ENCODE results near the gene BHLHA15.
"Not testable (repeated sequence)": the region's sequence is repeated elsewhere in the genome, so short reads cannot be mapped to it uniquely, and the experiment has no call there.

BHLHA15 gene

DNA sequence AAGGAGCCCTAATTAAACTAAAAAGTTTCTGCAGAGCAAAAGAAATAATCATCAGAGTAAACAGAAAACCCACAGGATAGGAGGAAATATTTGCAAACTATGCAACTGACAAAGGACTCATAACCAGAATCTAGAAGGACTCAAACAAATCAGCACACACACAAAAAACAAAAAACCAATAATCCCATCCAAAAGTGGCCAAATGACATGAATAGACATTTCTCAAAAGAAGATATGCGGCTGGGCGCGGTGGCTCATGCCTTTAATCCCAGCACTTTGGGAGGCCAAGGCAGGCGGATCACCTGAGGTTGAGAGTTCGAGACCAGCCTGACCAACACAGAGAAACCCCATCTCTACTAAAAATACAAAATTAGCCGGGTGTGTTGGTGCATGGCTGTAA, 8.1 kb downstream of the BHLHA15 start:
- not testable (repeated sequence) for H3K9ac ChIP-seq (ENCODE audit: low read depth, low read length, poor library complexity); H2BK15ac ChIP-seq (ENCODE audit: low read length); H3K23ac ChIP-seq (ENCODE audit: low read depth, low read length, poor library complexity); H3K79me1 ChIP-seq (ENCODE audit: low read depth, low read length); DNase-seq (ENCODE audit: low spot score); H3K4me1 ChIP-seq (ENCODE audit: control insufficient read depth in 2 of 2, insufficient read depth in 1 of 2, low read depth in 1 of 2, low read length in 2 of 2); H2BK120ac ChIP-seq (ENCODE audit: low read depth, low read length); H2BK5ac ChIP-seq (ENCODE audit: low read length); H3K27ac ChIP-seq (replicated peaks; ENCODE audit: low read length); H2BK12ac ChIP-seq (ENCODE audit: low read length); H3K4ac ChIP-seq (ENCODE audit: low read length); H3K14ac ChIP-seq (ENCODE audit: low read length); H3K9me3 ChIP-seq (replicated peaks in 1 of 2; ENCODE audit: control insufficient read depth in 2 of 2, insufficient read depth in 1 of 2, low read depth in 1 of 2, low read length in 2 of 2); H4K8ac ChIP-seq (ENCODE audit: low read depth, low read length); H3K18ac ChIP-seq (ENCODE audit: low read length); H2AK5ac ChIP-seq (ENCODE audit: low read depth, low read length); H3K27me3 ChIP-seq (ENCODE audit: control insufficient read depth in 3 of 3, insufficient read depth in 3 of 3, low read depth in 1 of 3, low read length in 3 of 3); H4K91ac ChIP-seq (ENCODE audit: low read depth, low read length, poor library complexity); H2AFZ ChIP-seq (ENCODE audit: low read length); H3K4me2 ChIP-seq (ENCODE audit: insufficient read depth, low read length, poor library complexity, severe bottlenecking); H3K4me3 ChIP-seq (ENCODE audit: low read length in 2 of 2)
- no CpG with 5 or more reads among the region's 6 CpGs for WGBS, 2 donors (ENCODE audit: extremely low coverage in 2 of 2, insufficient read length in 2 of 2, insufficient replicate concordance in 1 of 2)
- H3K36me3 ChIP-seq (replicated peaks in 1 of 2; ENCODE audit: control insufficient read depth in 2 of 2, insufficient read depth in 2 of 2, low read length in 2 of 2), result peaks cover 1 to 14% of the 10 kb centered on the region in 2 donors

DNA sequence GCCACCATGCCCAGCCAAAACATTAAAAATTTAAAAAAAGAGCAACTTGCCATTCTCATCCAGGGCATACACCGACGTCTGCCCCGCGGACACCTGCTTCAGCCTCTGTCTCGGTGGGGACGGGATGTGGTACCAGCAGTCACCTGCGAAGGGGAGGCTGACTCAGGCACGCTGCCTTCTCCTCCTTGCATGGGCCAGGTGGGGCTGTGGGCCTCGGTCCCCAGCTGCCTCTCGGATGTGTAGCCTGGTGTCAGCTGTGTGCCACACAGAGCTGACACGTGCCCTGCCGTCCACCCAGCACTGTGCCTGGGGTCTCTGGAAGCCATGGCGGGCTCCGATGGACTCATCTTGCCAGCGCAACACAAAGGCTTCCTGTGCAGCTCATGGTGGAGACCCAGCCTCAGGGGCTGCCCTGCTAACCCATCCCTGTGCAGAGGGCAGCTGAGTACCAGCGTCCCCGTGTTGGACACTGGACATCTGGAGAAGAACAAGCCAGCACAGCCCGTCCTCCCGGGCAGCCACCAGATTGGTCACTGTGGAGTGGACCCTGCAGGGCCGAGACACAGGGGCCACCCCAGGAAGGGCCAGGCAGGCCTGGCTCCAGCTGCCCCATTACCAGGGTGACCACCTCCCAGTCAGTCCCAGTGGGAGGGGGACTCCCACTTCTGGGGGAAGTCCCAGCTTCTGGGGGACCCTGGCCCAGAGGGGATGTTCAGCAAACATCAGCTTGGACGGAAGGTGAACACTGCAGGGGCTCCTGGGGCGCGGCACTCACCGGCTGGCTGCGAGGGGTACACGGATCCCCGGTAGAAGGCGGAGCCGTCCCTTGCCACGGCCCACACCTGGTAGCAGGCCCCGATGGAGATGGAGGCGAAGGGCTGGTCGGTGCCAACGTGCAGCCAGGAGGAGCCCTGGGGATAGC, 10.6 kb downstream of the BHLHA15 start:
- Histone ChIP-seq H3K27me3 (ENCODE audit: control insufficient read depth in 3 of 3, insufficient read depth in 3 of 3, low read depth in 1 of 3, low read length in 3 of 3) (no peaks in the 10 kb centered on the region), H3K18ac (ENCODE audit: low read length) (peak overlapping the region; percentile 57), H3K4me2 (ENCODE audit: insufficient read depth, low read length, poor library complexity, severe bottlenecking) (no peak overlapping the region), H2BK12ac (ENCODE audit: low read length) (no peak overlapping the region), H2BK5ac (ENCODE audit: low read length) (no peak overlapping the region), H2AFZ (ENCODE audit: low read length) (no peak overlapping the region), H3K4me3 (ENCODE audit: low read length in 2 of 2) (no peak overlapping the region), H4K8ac (ENCODE audit: low read depth, low read length) (no peak overlapping the region), H3K79me1 (ENCODE audit: low read depth, low read length) (peaks cover 2% of the 10 kb centered on the region), H2BK15ac (ENCODE audit: low read length) (no peak overlapping the region), H2BK120ac (ENCODE audit: low read depth, low read length) (no peak overlapping the region), H3K4me1 (ENCODE audit: control insufficient read depth in 2 of 2, insufficient read depth in 1 of 2, low read depth in 1 of 2, low read length in 2 of 2) (peaks cover 3 to 8% of the 10 kb centered on the region in 2 donors), H3K27ac (replicated peaks; ENCODE audit: low read length) (no peak overlapping the region), H3K4ac (ENCODE audit: low read length) (no peak overlapping the region), H3K36me3 (replicated peaks in 1 of 2; ENCODE audit: control insufficient read depth in 2 of 2, insufficient read depth in 2 of 2, low read length in 2 of 2) (peaks cover 8 to 21% of the 10 kb centered on the region in 2 donors), H3K14ac (ENCODE audit: low read length) (no peak overlapping the region), H3K9ac (ENCODE audit: low read depth, low read length, poor library complexity) (no peak overlapping the region), H4K91ac (ENCODE audit: low read depth, low read length, poor library complexity) (no peak overlapping the region), H2AK5ac (ENCODE audit: low read depth, low read length) (peak overlapping the region; percentile 56), H3K9me3 (replicated peaks in 1 of 2; ENCODE audit: control insufficient read depth in 2 of 2, insufficient read depth in 1 of 2, low read depth in 1 of 2, low read length in 2 of 2) (no peaks in the 10 kb centered on the region), H3K23ac (ENCODE audit: low read depth, low read length, poor library complexity) (peak overlapping the region; percentile 99)
- DNase-seq (ENCODE audit: low spot score), result no peak
- no CpG with 5 or more reads among the region's 34 CpGs for WGBS, 2 donors (ENCODE audit: extremely low coverage in 2 of 2, insufficient read length in 2 of 2, insufficient replicate concordance in 1 of 2)

DNA sequence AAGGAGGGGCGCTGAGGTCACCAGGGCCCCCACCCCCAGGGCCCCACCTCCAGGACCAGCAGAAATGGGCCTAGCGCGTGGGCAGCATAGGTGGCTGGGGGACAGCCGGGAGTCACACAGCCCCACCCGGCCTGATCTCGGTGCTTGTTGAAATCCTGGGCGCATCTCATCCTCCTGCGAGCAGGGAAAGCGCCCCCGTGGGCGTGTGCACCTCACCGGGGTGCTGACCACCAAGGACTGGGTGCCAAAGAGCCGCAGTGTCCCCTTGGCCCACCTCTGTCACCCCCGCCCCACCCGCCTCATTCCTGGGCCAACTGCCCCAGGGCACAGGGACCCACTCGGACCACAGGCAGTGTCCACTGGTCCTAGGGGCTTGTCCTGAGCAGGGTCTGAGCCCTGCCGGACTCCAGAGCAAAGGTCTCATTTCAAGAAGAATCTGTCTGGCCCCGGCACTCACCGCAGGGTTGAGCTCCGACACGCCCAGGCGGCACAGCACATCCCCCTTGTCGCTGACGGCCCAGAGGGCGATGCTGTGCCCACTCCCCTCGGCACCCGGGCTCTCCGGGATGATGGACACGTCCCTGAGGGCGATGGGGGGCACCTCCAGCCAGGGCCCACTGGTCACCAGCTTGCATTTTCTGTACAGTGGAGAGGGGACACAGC, 11.4 kb downstream of the BHLHA15 start:
- peak overlapping the region; percentile 28 for H3K18ac ChIP-seq (ENCODE audit: low read length)
- DNase-seq (ENCODE audit: low spot score), result no peak
- no peak overlapping the region for H3K27ac ChIP-seq (replicated peaks; ENCODE audit: low read length)
- H3K79me1 ChIP-seq (ENCODE audit: low read depth, low read length), result peaks cover 2% of the 10 kb centered on the region
- H2AFZ ChIP-seq (ENCODE audit: low read length), result no peak overlapping the region
- H3K4me3 ChIP-seq (ENCODE audit: low read length in 2 of 2), result no peak overlapping the region
- no peak overlapping the region for H3K4ac ChIP-seq (ENCODE audit: low read length)
- H3K23ac ChIP-seq (ENCODE audit: low read depth, low read length, poor library complexity), result no peak overlapping the region
- H3K14ac ChIP-seq (ENCODE audit: low read length), result no peak overlapping the region
- H3K27me3 ChIP-seq (ENCODE audit: control insufficient read depth in 3 of 3, insufficient read depth in 3 of 3, low read depth in 1 of 3, low read length in 3 of 3), result no peaks in the 10 kb centered on the region
- no peak overlapping the region for H2BK12ac ChIP-seq (ENCODE audit: low read length)
- no peak overlapping the region for H3K4me2 ChIP-seq (ENCODE audit: insufficient read depth, low read length, poor library complexity, severe bottlenecking)
- no peak overlapping the region for H4K91ac ChIP-seq (ENCODE audit: low read depth, low read length, poor library complexity)
- peaks cover 8 to 18% of the 10 kb centered on the region in 2 donors for H3K36me3 ChIP-seq (replicated peaks in 1 of 2; ENCODE audit: control insufficient read depth in 2 of 2, insufficient read depth in 2 of 2, low read length in 2 of 2)
- H2BK5ac ChIP-seq (ENCODE audit: low read length), result no peak overlapping the region
- no peak overlapping the region for H4K8ac ChIP-seq (ENCODE audit: low read depth, low read length)
- no peaks in the 10 kb centered on the region for H3K9me3 ChIP-seq (replicated peaks in 1 of 2; ENCODE audit: control insufficient read depth in 2 of 2, insufficient read depth in 1 of 2, low read depth in 1 of 2, low read length in 2 of 2)
- no peak overlapping the region for H3K9ac ChIP-seq (ENCODE audit: low read depth, low read length, poor library complexity)
- peaks cover 3 to 5% of the 10 kb centered on the region in 2 donors for H3K4me1 ChIP-seq (ENCODE audit: control insufficient read depth in 2 of 2, insufficient read depth in 1 of 2, low read depth in 1 of 2, low read length in 2 of 2)
- H2BK120ac ChIP-seq (ENCODE audit: low read depth, low read length), result no peak overlapping the region
- WGBS, 2 donors (ENCODE audit: extremely low coverage in 2 of 2, insufficient read length in 2 of 2, insufficient replicate concordance in 1 of 2), result no CpG with 5 or more reads among the region's 30 CpGs
- H2BK15ac ChIP-seq (ENCODE audit: low read length), result no peak overlapping the region
- peak overlapping the region; percentile 70 for H2AK5ac ChIP-seq (ENCODE audit: low read depth, low read length)

DNA sequence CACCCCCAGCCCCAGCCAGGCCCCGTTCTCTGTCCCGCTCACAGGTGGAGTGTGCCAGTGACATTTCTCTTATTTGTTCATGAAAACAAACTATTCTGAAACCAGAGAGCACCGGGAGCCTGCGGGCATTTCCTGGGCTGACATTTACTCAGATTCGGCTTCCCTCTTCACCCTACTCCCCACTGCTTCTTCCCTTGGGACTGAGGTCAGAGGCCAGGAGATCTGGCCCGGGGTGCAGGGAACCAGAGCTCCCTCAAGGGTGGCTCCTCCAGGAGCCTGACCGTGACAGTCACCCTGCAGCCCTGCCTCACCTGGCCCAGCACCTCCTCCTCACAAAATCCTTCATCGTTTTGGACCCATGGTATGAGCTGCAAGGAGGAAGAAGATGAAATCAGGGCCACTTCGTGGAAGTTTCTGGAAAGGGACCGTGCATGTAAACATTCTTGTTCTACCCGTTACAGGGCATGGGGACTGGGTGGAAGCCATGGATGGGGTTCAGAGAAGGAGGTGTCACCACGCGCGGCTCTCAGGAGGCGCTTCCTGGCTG, 12.2 kb downstream of the BHLHA15 start:
- DNase-seq (ENCODE audit: low spot score), result no peak
- Histone ChIP-seq H2BK120ac (ENCODE audit: low read depth, low read length) (no peak overlapping the region), H2BK15ac (ENCODE audit: low read length) (no peak overlapping the region), H2AFZ (ENCODE audit: low read length) (no peak overlapping the region), H3K4me3 (ENCODE audit: low read length in 2 of 2) (no peak overlapping the region), H3K9ac (ENCODE audit: low read depth, low read length, poor library complexity) (no peak overlapping the region), H2AK5ac (ENCODE audit: low read depth, low read length) (peak overlapping the region; percentile 14), H3K4me1 (ENCODE audit: control insufficient read depth in 2 of 2, insufficient read depth in 1 of 2, low read depth in 1 of 2, low read length in 2 of 2) (no peaks in the 10 kb centered on the region), H3K9me3 (replicated peaks in 1 of 2; ENCODE audit: control insufficient read depth in 2 of 2, insufficient read depth in 1 of 2, low read depth in 1 of 2, low read length in 2 of 2) (no peaks in the 10 kb centered on the region), H3K14ac (ENCODE audit: low read length) (no peak overlapping the region), H3K36me3 (replicated peaks in 1 of 2; ENCODE audit: control insufficient read depth in 2 of 2, insufficient read depth in 2 of 2, low read length in 2 of 2) (peaks cover 11 to 23% of the 10 kb centered on the region in 2 donors), H3K27ac (replicated peaks; ENCODE audit: low read length) (no peak overlapping the region), H3K18ac (ENCODE audit: low read length) (no peak overlapping the region), H3K4ac (ENCODE audit: low read length) (no peak overlapping the region), H2BK5ac (ENCODE audit: low read length) (no peak overlapping the region), H4K8ac (ENCODE audit: low read depth, low read length) (no peak overlapping the region), H3K79me1 (ENCODE audit: low read depth, low read length) (peaks cover 4% of the 10 kb centered on the region), H4K91ac (ENCODE audit: low read depth, low read length, poor library complexity) (no peak overlapping the region), H3K4me2 (ENCODE audit: insufficient read depth, low read length, poor library complexity, severe bottlenecking) (no peak overlapping the region), H3K23ac (ENCODE audit: low read depth, low read length, poor library complexity) (no peak overlapping the region), H3K27me3 (ENCODE audit: control insufficient read depth in 3 of 3, insufficient read depth in 3 of 3, low read depth in 1 of 3, low read length in 3 of 3) (no peaks in the 10 kb centered on the region), H2BK12ac (ENCODE audit: low read length) (no peak overlapping the region)
- WGBS, 2 donors (ENCODE audit: extremely low coverage in 2 of 2, insufficient read length in 2 of 2, insufficient replicate concordance in 1 of 2), result no CpG with 5 or more reads among the region's 15 CpGs

Data from neuronal stem cell (in vitro differentiated cells).